B cell (primary cell): ENCODE measurements around the gene RPL41. TPM values are rescaled to one million over a fixed set of nuclear protein-coding genes. Genes with fewer than 3 reads are reported as not detected.

ENCODE experiments used
- ATAC-seq: fragments of 200-7000 bp; cut with Tn5 transposase; one replicate; pipeline ENCODE4 v1.10.0; 2021; ENCODE audit warnings: low read depth, mild to moderate bottlenecking, moderate number of reproducible peaks, moderate library complexity
- CTCF ChIA-PET: fragments of 350-600 bp; sonication (Branson Sonifier 250); formaldehyde crosslinking; loops from one replicate; lab custom pipeline; 2021; ENCODE audit warnings: antibody characterized with exemption, inconsistent platforms; lab: Charles Lee
- POLR2A ChIA-PET: fragments of 350-600 bp; sonication (Branson Sonifier 250); formaldehyde crosslinking; loops from one replicate; lab custom pipeline; 2021; ENCODE audit warnings: antibody characterized with exemption; lab: Charles Lee
- DNase-seq: peaks from one replicate; pipeline ENCODE4 v3.0.0; 2013
- H2AFZ ChIP-seq: 2 replicates; pipeline ENCODE4 v1.6.1; 2012; ENCODE audit warnings: mild to moderate bottlenecking, low read depth, low read length; ENCODE audit not compliant: insufficient read depth, poor library complexity, severe bottlenecking
- H3K27ac ChIP-seq, 2 donors: 1 replicate in 1 of 2; 2 replicates in 1 of 2; pipeline ENCODE4 v1.5.1; 2012 to 2013; ENCODE audit warnings: low read length in 2 of 2, mild to moderate bottlenecking in 2 of 2, moderate library complexity in 1 of 2
- H3K27me3 ChIP-seq, 4 experiments: fragments of 200-600 bp in 1 of 4; sonication (generic) in 1 of 4; replicated peaks in 1 of 4; 1 replicate in 2 of 4; 2 replicates in 2 of 4; pipeline versions ENCODE4 v1.6.1 to v1.7.0; 2013 to 2016; ENCODE audit warnings: low read length in 3 of 4, mild to moderate bottlenecking in 2 of 4, mixed read lengths in 1 of 4, moderate library complexity in 1 of 4; ENCODE audit not compliant: insufficient read depth in 4 of 4, control insufficient read depth in 3 of 4; ENCODE audit errors: control extremely low read depth in 1 of 4
- H3K36me3 ChIP-seq, 2 experiments: replicated peaks in 1 of 2; 1 replicate in 1 of 2; 2 replicates in 1 of 2; pipeline versions ENCODE4 v1.6.1 to v1.7.1; 2013; ENCODE audit warnings: low read length in 1 of 2; ENCODE audit not compliant: insufficient read depth in 2 of 2, control insufficient read depth in 1 of 2; ENCODE audit errors: control extremely low read depth in 1 of 2, extremely low read depth in 1 of 2
- H3K4me1 ChIP-seq, 2 donors: fragments of 200-600 bp in 1 of 2; sonication (generic) in 1 of 2; 1 replicate in 1 of 2; 2 replicates in 1 of 2; pipeline versions ENCODE4 v1.5.1 to v1.6.1; 2013 to 2017; ENCODE audit warnings: low read length in 2 of 2; ENCODE audit not compliant: control insufficient read depth in 2 of 2, insufficient read depth in 2 of 2
- H3K4me2 ChIP-seq: replicated peaks from 2 replicates; pipeline ENCODE3; 2012; ENCODE audit warnings: mild to moderate bottlenecking, low read depth, low read length; ENCODE audit not compliant: poor library complexity, severe bottlenecking
- H3K4me3 ChIP-seq, 5 experiments: fragments of 200-600 bp in 1 of 5; sonication (generic) in 1 of 5; 1 replicate in 3 of 5; 2 replicates in 2 of 5; pipeline versions ENCODE4 v1.5.1 to v1.7.0; 2011 to 2016; ENCODE audit warnings: low read length in 4 of 5, mild to moderate bottlenecking in 4 of 5, low read depth in 2 of 5, control low read depth in 1 of 5, moderate library complexity in 1 of 5; ENCODE audit not compliant: insufficient read depth in 1 of 5; ENCODE audit errors: control extremely low read depth in 1 of 5, extremely low read depth in 1 of 5
- H3K79me2 ChIP-seq: fragments of 200-600 bp; sonication (generic); one replicate; pipeline ENCODE4 v1.6.0; 2016; ENCODE audit warnings: low read length; ENCODE audit not compliant: control insufficient read depth, insufficient read depth
- H3K9ac ChIP-seq: fragments of 200-600 bp; sonication (generic); 2 replicates; pipeline ENCODE4 v1.6.1; 2017; ENCODE audit warnings: mild to moderate bottlenecking, low read length, moderate library complexity
- H3K9me3 ChIP-seq, 3 donors: one replicate each; pipeline versions ENCODE4 v1.6.1 to v1.7.1; 2013; ENCODE audit warnings: low read length in 2 of 3; ENCODE audit not compliant: control insufficient read depth in 2 of 3, insufficient read depth in 1 of 3; ENCODE audit errors: control extremely low read depth in 1 of 3
- H4K20me1 ChIP-seq: 2 replicates; pipeline ENCODE4 v1.6.0; 2012; ENCODE audit warnings: mild to moderate bottlenecking, low read length; ENCODE audit not compliant: insufficient read depth, control insufficient read depth, poor library complexity, severe bottlenecking
- H3K27ac Mint-ChIP-seq: one replicate; pipeline ENCODE4 v1.8.0; 2021; ENCODE audit warnings: mixed read lengths
- H3K27me3 Mint-ChIP-seq: one replicate; pipeline ENCODE4 v1.8.0; 2021; ENCODE audit warnings: mixed read lengths
- H3K4me1 Mint-ChIP-seq: one replicate; pipeline ENCODE4 v1.8.0; 2021; ENCODE audit warnings: mixed read lengths
- H3K4me3 Mint-ChIP-seq: one replicate; pipeline ENCODE4 v1.8.0; 2021; ENCODE audit warnings: mixed read lengths
- H3K9me3 Mint-ChIP-seq: one replicate; pipeline ENCODE4 v1.8.0; 2022; ENCODE audit warnings: mixed read lengths; ENCODE audit not compliant: insufficient read depth
- EZH2 ChIP-seq: IDR thresholded peaks from 2 replicates; pipeline ENCODE4 v1.6.1; 2012; ENCODE audit warnings: borderline replicate concordance, low read depth, mild to moderate bottlenecking, moderate library complexity, low read length; ENCODE audit not compliant: insufficient read depth, poor library complexity, severe bottlenecking
- WGBS: methylation state at CpG from one replicate; pipeline ENCODE4 v1.1.5; 2013; ENCODE audit warnings: missing lambda C conversion rate; ENCODE audit not compliant: insufficient coverage; 5-methylcytosine and 5-hydroxymethylcytosine counted together
- intact Hi-C: fragments of 100-400 bp; cut with micrococcal nuclease; formaldehyde crosslinking; loops from one replicate; pipeline ENCODE4 v1.10.0; 2022
- polyA plus RNA-seq: library from polyadenylated mRNA; depleted of rRNA; stranded (reverse); fragments of >200 nt; gene quantifications from 2 replicates; pipeline ENCODE4 v1.2.3, GENCODE V29; 2012
- total RNA-seq, 2 donors: library from RNA; stranded (reverse); fragments of 120-200 nt in 1 of 2; gene quantifications; 1 replicate in 1 of 2; 2 replicates in 1 of 2; pipeline versions ENCODE4 v1.2.3 to v1.2.4, GENCODE V29; 2013 to 2022
- TF ChIP-seq, protein P1 (sequence below): fragments of 200-600 bp; IDR thresholded peaks from one replicate; pipeline ENCODE4 v1.8.0; 2022; ENCODE audit warnings: antibody characterized with exemption, mild to moderate bottlenecking

The RPL41 gene
- total and polyA plus RNA-seq, 2 donors (not counting 1 experiment from before 2014, with no cell fraction given): 4,738 to 10,371 TPM

DNA sequence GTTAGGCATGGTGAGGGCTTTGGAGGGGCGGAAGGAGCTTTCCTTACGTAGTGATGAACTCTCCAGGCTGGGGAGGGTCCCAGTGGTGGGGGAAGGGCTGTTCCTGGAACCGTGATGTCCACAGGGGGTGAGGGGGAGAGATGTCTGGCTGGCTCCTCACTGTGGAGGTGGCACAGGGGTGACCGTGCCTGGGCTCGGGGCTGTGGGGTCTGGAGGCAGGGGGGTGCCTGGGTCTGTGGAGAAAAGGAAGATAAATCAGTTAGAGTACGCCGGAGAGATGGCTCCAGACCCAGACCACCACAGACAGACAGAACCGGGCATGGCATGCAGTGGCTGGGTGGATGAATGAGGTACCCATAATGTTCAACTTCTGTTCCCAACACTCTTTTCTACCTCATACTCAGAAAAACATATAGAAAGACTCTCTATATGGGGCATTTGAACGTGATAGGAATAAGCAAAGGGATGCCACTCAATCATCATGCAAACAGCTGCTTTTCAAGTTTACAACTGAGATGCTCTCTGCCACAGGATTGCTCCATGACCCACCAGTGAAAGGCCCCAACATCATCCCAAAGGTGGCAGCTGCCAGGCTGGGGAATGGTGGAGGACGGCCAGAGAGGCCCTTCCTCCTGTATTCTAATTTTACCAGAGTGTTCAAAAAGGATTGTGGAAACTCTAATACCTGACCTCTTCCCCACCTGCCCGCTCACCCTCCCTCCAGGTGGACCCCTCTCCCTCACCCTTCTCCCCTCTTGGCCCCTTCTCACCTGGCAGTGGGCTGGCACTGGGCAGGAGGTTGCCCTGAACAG lies 47.3 kb downstream of the RPL41 start:
- POLR2A ChIA-PET: interaction anchor here (1.2 to 1.3 kb wide), 2 partner anchors 13 to 26 kb away, joined by 3 read pairs; no protein-coding TSS in a partner anchor
- no peaks in the 10 kb centered on the region for H3K27me3 ChIP-seq
- no peak overlapping the region for H3K27ac ChIP-seq
- no peak overlapping the region for H3K4me3 Mint-ChIP-seq
- intact Hi-C loops: no loop called here
- 89% methylated on average over 5 of the region's 11 CpGs for WGBS
- H3K27ac Mint-ChIP-seq: peak overlapping the region; percentile 53
- H3K9me3 Mint-ChIP-seq: no peaks in the 10 kb centered on the region
- no peak overlapping the region for H3K9ac ChIP-seq
- CTCF ChIA-PET: interaction anchor here (0.8 to 3.1 kb wide), 3 partner anchors 19 to 106 kb away, joined by 3 to 24 read pairs (median 3); partner anchors contain the start of gene SMARCC2
- no peak for TF ChIP-seq EZH2
- TF ChIP-seq, protein P1, sequence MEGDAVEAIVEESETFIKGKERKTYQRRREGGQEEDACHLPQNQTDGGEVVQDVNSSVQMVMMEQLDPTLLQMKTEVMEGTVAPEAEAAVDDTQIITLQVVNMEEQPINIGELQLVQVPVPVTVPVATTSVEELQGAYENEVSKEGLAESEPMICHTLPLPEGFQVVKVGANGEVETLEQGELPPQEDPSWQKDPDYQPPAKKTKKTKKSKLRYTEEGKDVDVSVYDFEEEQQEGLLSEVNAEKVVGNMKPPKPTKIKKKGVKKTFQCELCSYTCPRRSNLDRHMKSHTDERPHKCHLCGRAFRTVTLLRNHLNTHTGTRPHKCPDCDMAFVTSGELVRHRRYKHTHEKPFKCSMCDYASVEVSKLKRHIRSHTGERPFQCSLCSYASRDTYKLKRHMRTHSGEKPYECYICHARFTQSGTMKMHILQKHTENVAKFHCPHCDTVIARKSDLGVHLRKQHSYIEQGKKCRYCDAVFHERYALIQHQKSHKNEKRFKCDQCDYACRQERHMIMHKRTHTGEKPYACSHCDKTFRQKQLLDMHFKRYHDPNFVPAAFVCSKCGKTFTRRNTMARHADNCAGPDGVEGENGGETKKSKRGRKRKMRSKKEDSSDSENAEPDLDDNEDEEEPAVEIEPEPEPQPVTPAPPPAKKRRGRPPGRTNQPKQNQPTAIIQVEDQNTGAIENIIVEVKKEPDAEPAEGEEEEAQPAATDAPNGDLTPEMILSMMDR: no peak
- peaks cover 7 to 86% of the 10 kb centered on the region in 2 experiments for H3K36me3 ChIP-seq
- H2AFZ ChIP-seq: no peak overlapping the region
- peaks cover 18% of the 10 kb centered on the region for H3K79me2 ChIP-seq
- H4K20me1 ChIP-seq: peaks cover 14% of the 10 kb centered on the region
- H3K27me3 Mint-ChIP-seq: no peaks in the 10 kb centered on the region
- no peak overlapping the region for H3K4me3 ChIP-seq
- H3K4me2 ChIP-seq: no peak overlapping the region
- no peaks in the 10 kb centered on the region for H3K9me3 ChIP-seq
- H3K4me1 ChIP-seq: peaks cover 20 to 26% of the 10 kb centered on the region in 2 donors
- H3K4me1 Mint-ChIP-seq: peaks cover 28% of the 10 kb centered on the region
- ATAC-seq (no peak), DNase-seq (no peak)

DNA sequence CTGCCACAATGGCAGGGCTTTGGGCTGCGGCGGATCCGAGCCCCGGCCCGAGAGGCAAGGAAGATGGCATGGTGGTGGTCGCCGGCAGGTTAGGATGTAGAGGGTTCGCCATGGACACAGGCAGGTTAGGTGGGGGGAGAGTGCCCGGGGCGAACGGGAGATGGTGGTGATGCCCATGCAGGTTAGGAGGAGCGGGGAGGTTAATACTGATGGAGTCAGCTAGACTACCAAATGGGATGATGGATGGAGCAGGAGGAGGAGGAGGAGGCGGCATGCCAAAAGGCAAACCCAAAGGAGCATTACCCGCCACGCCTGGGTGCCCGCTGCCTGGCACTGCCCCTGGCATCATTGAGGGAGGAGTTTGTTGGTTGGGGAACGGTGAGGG lies 47.9 kb downstream of the RPL41 start:
- Mint-ChIP-seq H3K4me3 (no peak overlapping the region), H3K27ac (peak overlapping the region; percentile 56), H3K9me3 (no peaks in the 10 kb centered on the region), H3K4me1 (peaks cover 22% of the 10 kb centered on the region), H3K27me3 (no peaks in the 10 kb centered on the region)
- H4K20me1 ChIP-seq: peaks cover 10% of the 10 kb centered on the region
- no peak for TF ChIP-seq EZH2
- TF ChIP-seq, protein P1: no peak
- no peak for DNase-seq
- peaks cover 7 to 90% of the 10 kb centered on the region in 2 experiments for H3K36me3 ChIP-seq
- ATAC-seq: no peak
- WGBS: over 99% methylated on average over 13 of the region's 17 CpGs
- H3K9ac ChIP-seq: no peak overlapping the region
- H3K27ac ChIP-seq: no peak overlapping the region
- ChIA-PET CTCF (interaction anchor here (1.4 to 1.6 kb wide), 2 partner anchors 12 to 18 kb away, joined by 3 read pairs; no protein-coding TSS in a partner anchor), POLR2A (interaction anchor here (1.3 kb wide), 1 partner anchor 13 kb away, joined by 3 read pairs; no protein-coding TSS in a partner anchor)
- H3K4me1 ChIP-seq: peaks cover 15 to 20% of the 10 kb centered on the region in 2 donors
- peaks cover 12% of the 10 kb centered on the region for H3K79me2 ChIP-seq
- intact Hi-C loops: no loop called here
- H3K27me3 ChIP-seq: no peaks in the 10 kb centered on the region
- no peak overlapping the region for H2AFZ ChIP-seq
- no peak overlapping the region for H3K4me2 ChIP-seq
- no peak overlapping the region for H3K4me3 ChIP-seq
- no peaks in the 10 kb centered on the region for H3K9me3 ChIP-seq
